LNCaP clone FGC (cell line): Measurements from ENCODE around the gene MIER2.
"Not testable (repeated sequence)": the region's sequence is repeated elsewhere in the genome, so short reads cannot be mapped to it uniquely, and the experiment has no call there.

Source experiments
- DNase-seq: peaks from one replicate; pipeline ENCODE4 v3.0.0-alpha.2; 2011; ENCODE audit warnings: low read depth
- H3K4me3 ChIP-seq: 2 replicates; pipeline ENCODE4 v1.5.1; 2011; ENCODE audit warnings: mild to moderate bottlenecking, low read depth, low read length, control low read depth
- CTCF ChIP-seq: IDR thresholded peaks from 2 replicates; pipeline ENCODE4 v1.5.1; 2012; ENCODE audit warnings: mild to moderate bottlenecking; ENCODE audit not compliant: control insufficient read depth, insufficient read depth; ENCODE audit errors: extremely low read depth

MIER2 gene

GRCh38 chr19:389255-389934 is 44.8 kb upstream of the MIER2 start:
- no peak for TF ChIP-seq CTCF
- DNase-seq, result no peak
- H3K4me3 ChIP-seq, result no peak overlapping the region

- no peak for DNase-seq
- TF ChIP-seq CTCF, result no peak
- no peak overlapping the region for H3K4me3 ChIP-seq
Measured at GRCh38 chr19:388691-389090, 44.1 kb upstream of the MIER2 start.

GRCh38 chr19:387777-388176 is 43.2 kb upstream of the MIER2 start:
- DNase-seq, result no peak
- TF ChIP-seq CTCF, result no peak
- H3K4me3 ChIP-seq, result no peak overlapping the region

- not testable (repeated sequence) for H3K4me3 ChIP-seq, DNase-seq
Measured at GRCh38 chr19:386632-387301, 42.2 kb upstream of the MIER2 start.

- DNase-seq, H3K4me3 ChIP-seq: not testable (repeated sequence)
Measured at GRCh38 chr19:386189-386588, 41.6 kb upstream of the MIER2 start.

- H3K4me3 ChIP-seq, result no peak overlapping the region
- no peak for TF ChIP-seq CTCF
- DNase-seq, result no peak
Measured at GRCh38 chr19:384799-385169, 40.2 kb upstream of the MIER2 start.

- TF ChIP-seq CTCF, result peak; percentile 15; the same call in 1 of the 2 replicates
- DNase-seq, result no peak
- H3K4me3 ChIP-seq, result no peak overlapping the region
Measured at GRCh38 chr19:383922-384798, 39.6 kb upstream of the MIER2 start.
